Kidney capillary endothelial cell (primary cell): ENCODE results near the gene UBE2QL1.

ENCODE experiments used
- DNase-seq: peaks from one replicate; pipeline ENCODE4 v3.0.0-alpha.2; 2018; ENCODE audit warnings: low spot score

The UBE2QL1 gene, protein sequence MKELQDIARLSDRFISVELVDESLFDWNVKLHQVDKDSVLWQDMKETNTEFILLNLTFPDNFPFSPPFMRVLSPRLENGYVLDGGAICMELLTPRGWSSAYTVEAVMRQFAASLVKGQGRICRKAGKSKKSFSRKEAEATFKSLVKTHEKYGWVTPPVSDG

DNA sequence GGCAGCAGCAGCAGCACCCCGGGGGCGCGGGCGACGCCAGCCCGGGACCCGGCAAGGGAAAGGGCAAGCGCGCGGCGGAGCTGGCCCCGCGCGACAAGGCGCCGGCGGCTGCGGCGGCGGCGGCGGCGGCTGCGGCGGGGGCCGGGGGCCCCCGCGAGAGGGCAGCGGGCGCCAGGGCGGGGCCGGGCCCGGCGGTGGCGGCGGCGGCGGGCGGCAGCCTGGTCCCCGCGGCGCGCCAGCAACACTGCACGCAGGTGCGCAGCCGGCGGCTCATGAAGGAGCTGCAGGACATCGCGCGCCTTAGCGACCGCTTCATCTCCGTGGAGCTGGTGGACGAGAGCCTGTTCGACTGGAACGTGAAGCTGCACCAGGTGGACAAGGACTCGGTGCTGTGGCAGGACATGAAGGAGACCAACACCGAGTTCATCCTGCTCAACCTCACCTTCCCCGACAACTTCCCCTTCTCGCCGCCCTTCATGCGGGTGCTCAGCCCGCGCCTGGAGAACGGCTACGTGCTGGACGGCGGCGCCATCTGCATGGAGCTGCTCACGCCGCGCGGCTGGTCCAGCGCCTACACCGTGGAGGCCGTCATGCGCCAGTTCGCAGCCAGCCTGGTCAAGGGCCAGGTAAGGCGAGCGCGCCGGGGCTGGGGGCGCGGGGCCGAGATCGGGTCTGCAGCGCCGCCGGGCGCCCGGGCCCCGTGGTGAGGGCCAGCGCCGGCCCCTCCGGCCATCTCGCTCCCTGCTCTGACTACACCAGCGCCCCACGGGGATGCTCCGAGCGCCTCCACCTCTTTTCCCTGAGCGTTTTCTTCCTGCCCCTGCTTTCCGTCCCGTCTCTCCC lies at the start of gene UBE2QL1:
Gene UBE2QL1, plus strand, starts transcription at position 238 of the 843 bp plus-strand sequence. Its CDS starts 35 bp downstream, at position 273.
- peak; percentile 14 for DNase-seq

DNA sequence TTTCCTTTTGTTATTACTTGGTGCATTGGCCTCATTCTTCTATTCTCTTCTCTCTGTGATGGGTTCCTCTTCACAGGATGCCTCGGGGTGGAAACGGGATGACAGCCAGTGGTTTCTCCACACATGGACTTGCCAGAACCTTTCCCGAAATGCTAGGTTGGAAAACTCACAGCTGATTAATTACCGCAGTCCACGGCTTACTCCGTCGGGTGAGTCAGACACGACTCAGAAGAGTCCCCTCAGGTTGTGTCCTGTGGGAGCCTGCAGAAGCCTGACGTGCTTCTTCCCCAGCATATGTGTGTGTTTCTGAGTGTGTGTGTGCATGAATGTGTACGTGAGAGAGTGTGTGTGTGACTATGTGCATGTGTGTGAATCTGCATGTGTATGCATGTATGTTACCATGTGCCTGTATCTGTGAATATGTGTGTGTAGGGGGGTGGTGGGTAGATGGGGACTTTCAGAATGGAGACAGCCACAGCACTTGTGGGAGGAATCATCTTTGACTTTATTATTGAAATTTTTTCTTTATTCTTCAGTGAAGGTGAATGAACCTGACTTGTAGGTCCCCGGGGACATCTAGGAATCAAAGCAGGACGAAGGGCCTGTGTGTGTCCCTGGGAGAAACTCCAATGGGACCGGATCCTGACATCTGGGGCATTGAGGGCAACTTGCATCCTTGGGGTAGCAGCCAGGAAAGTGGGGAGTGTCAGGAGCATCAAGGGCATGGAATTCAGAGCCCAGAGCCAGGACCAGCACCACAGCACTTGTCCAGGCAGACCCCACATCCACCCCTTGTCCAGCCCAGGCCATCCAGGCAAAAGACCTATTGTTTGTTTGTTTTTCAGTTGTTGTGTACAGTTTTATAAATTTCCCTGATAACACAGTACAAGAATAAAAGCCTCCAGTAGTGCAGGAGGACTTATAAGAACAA lies 48.4 kb upstream of the UBE2QL1 start:
- peak; percentile 6 for DNase-seq

DNA sequence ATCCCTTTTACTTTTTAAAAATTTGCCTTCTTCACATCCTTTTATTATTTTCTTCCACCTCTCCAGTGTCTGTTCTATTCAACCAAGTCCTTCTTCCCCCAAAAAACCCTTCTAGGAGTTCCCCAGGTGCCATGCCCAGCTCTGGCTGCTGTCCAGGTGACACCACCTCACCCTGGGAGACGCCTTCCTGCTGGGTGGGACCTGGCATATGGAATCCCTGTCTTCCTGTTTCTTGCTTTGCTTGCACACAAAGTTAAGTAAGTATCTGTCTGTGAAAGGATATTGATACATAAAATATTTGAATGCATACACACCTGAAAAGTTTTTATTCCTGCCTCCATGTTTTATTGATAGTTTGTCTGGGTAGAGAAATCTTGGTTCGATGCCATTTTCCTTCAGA lies 47.2 kb upstream of the UBE2QL1 start:
- DNase-seq, result no peak

GRCh38 chr5:6402939-6403338 lies 45.7 kb upstream of the UBE2QL1 start:
- no peak for DNase-seq

DNA sequence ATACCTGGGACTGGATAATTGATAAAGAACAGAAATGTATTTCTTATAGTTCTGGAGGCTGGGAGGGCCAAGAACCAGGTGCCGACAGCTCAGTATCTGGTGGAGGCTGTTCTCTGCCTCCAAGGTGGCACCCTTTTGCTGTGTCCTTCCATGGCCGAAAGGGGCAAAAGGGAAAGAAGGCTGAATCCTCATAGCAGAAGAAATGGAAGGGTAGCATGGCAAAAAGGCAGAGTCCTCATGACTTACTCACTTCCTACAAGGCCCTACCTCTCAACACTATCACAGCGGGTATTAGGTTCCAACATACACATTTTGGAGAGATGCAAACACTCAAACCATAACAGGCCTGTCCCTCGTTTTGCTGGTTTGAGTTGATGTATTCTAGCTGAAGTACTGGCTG lies 45.2 kb upstream of the UBE2QL1 start:
- DNase-seq, result no peak

DNA sequence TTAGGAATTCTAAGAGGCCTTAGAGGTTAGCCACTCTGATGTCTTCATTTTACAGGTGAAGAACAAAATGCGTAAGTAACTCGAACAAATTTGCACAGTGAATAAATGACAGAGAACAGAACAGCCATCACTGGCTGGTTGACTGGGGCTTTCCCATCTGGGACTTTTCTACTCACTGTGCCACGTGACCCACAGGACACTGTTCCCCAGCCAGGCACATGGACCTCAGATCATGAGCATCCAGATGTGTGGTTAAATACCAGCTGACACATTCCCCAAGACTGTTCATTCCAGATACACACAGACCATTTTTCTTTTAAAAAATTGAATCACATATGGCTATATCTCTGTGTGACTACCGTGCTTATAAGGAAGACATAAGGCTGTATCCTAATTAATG lies 44.5 kb upstream of the UBE2QL1 start:
- DNase-seq, result no peak

GRCh38 chr5:6405591-6405990 lies 43.1 kb upstream of the UBE2QL1 start:
- DNase-seq, result no peak

DNA sequence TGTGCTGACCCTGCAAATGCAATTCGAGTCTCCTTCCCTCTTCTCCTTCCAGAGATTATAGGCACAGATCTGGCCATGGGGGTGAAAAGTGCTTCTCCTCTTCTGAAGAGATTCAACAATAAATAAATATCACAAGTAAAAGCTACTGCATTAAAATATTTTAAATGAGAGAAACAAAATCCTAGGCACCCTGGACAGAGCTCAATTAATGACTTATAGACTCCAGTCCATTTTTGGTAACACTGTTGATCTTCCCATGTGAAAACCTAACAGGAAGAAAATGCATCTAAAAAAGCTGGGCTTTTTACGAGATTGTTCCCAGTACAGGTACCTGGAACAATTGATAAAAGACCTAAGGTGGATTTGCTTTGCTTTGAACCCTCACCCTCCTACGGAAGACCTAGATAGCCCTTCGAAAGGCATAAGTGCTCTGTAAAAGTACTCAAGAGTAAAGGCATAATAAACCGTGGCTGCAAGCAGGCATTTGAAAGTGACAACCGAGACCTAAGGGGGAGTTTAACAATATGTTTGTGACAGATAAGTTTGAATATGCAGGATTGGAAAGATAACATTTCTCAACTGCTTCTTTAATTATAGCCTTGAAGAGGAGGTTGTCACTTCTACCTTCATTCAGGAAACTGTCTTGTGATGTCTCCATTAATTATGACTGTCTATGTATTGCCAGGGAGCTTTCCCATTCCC lies 41.0 kb upstream of the UBE2QL1 start:
- no peak for DNase-seq

DNA sequence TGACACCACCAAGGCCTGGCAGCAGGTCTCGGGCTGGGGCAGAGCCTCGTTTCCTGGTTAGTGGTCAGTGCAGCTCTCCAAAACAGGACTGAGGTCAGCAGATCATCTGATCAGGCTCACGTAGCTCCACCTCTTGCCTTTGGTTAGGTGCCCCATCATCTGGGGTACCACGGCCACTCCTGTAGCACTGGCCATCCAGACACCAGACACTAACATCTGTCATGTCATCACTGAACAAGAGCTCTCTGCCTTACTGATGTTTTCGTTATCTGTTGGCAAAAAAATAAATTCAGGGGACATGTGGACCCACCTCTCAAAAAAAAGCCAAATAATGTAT lies 40.4 kb upstream of the UBE2QL1 start:
- DNase-seq, result no peak

DNA sequence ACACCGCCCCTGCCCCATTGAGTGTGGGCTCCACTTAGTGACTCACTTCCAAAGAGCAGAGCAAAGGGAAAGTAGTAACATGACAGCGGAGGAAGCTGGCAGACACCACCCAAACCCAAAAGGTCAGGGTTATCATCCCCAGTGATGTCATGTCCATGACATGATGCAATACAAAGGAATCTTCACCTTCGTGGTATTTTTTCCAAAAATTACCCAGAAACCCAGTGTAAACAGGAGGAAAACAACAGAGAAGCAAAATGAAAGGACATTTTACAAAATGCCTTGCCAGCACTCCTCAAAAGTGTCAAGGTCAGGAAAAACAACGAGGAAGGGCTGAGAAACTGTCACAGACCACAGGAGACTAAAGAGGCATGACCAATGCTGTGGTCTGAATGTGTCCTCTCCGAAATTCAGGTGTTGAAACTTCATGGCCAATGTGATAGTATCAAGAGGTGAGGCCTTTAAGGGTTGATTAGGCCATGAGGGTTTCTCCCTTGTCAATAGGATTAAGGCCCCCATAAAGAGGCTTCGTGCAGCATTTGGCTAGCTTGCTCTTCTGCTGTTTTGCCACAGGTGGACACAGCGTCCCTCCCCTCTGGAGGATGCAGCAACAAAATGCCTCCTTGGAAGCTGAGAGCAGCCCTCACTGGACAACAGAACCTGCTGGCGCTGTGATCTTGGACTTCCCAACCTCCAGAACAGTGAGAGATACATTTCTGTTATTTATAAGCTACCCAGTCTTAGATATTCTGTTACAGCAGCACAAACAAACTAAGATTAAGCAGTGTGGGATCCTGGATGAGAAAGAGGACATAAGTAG lies 39.8 kb upstream of the UBE2QL1 start:
- DNase-seq, result no peak

- DNase-seq, result no peak
Observed at GRCh38 chr5:6410421-6410820, 38.2 kb upstream of the UBE2QL1 start.

DNA sequence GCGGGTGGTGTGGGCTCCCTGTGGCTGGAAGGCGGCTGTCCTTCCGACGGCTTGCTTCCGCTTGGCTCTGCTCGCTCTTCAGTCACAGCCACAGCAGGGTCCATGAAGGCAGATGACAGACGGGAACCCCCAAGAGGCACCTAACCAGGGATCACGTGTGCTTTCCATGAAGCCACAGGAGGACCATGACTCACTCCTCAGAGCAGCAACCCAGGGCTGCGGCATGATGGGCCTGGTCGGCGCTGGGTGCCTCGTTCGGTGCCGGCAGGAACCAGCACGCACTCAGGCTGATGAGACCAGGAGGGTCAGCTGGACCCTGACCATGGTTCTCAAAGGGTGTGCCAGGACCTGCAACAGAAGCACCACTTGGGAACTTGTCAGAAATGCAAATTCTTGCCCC lies 37.5 kb upstream of the UBE2QL1 start:
- DNase-seq, result no peak

DNA sequence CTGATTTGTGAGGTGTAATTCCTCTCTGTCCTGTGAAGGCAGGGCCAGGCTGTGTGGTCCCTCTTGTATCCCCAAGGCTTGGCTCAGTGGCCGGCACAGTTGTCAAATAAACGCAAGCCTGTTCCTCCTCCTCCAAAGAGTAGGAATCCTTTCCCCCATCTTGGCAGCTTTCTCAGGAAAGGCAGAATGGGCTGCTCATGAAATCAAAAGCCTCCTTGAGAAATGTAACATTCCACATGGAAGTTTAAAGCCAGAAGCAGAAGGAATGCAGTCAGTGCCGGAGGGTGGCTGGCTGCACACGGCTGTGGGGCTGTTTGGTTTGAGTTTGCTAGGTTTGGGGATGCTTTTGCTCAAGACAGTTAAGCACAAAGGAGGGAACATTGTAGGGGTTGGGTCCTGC lies 35.8 kb upstream of the UBE2QL1 start:
- no peak for DNase-seq

- no peak for DNase-seq
Observed at GRCh38 chr5:6417657-6418056, 31.0 kb upstream of the UBE2QL1 start.

GRCh38 chr5:6418679-6419276 lies 29.9 kb upstream of the UBE2QL1 start:
- DNase-seq, result no peak

GRCh38 chr5:6419340-6419852 lies 29.3 kb upstream of the UBE2QL1 start:
- DNase-seq, result peak; percentile 87

DNA sequence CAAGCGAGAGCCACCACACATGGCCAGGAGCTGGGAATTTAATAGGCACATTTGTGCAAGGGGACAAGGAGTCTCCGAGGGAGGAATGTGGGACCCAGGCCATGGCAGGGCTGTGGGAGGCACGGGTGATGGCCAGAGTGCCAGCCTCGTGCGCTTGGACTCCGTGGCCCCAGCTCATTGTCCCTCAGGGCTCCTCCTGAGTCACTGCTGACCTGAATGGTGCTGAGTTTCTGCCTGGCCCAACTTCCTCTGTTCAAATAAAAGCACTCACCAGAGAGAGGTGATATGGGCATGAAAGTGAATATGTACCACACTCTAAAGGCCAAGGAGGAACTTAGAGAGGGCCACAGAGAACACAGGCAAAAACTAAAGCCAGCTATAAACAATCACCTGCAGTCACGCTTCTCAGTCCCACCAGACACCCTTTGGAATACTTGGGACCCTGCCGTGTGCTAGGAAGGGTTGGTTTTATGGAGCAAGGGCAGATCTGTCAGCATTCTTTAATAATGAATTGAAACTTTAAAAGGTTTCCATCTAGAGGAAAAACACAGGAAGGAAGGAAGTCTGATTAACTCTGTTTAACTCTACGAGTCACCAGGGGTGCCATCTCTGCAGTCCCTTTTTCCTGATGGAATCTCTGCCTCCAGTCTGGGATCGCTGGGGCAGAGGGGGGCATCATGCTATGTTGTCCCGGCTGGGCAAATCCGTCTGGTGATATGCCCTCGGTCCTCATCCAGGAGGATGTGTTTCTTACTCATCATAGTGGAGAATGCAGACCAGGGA lies 25.1 kb upstream of the UBE2QL1 start:
- DNase-seq, result peak; percentile 53

GRCh38 chr5:6424110-6424659 lies 24.5 kb upstream of the UBE2QL1 start:
- no peak for DNase-seq

GRCh38 chr5:6424700-6425099 lies 24.0 kb upstream of the UBE2QL1 start:
- DNase-seq, result no peak
